DMS79 treated with DMSO at 0.1 percent for 48 hours (cell line): Measurements from ENCODE around the gene MCU.
"Not testable (repeated sequence)": the region's sequence is repeated elsewhere in the genome, so short reads cannot be mapped to it uniquely, and the experiment has no call there.

Experiments used
- DNase-seq: peaks from one replicate; lab custom pipeline; 2025; lab: John Stamatoyannopoulos, UW

Gene MCU

GRCh38 chr10:72687035-72687434 lies 4.9 kb upstream of the MCU start:
- no peak for DNase-seq

- DNase-seq, result no peak
Measured at GRCh38 chr10:72688208-72688651, 3.7 kb upstream of the MCU start.

DNA sequence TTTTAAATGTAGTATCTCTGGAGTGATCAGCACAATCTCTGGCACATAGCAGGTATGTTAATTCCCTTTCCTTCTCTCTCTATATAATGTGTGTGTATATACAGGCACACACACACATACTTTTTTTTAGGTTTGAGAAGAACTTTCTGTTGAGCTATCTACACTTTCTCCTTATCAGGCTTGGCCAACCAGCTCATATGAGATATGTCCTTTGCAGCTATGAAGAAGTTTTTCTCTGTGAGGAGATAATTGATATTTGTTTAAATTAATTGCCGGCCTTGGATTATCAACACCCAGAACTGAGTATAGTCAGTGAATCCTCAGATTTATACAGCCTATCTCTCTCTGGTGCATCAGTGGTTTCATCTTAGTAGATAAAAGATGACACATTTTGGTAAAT lies 2.3 kb upstream of the MCU start:
- no peak for DNase-seq

DNA sequence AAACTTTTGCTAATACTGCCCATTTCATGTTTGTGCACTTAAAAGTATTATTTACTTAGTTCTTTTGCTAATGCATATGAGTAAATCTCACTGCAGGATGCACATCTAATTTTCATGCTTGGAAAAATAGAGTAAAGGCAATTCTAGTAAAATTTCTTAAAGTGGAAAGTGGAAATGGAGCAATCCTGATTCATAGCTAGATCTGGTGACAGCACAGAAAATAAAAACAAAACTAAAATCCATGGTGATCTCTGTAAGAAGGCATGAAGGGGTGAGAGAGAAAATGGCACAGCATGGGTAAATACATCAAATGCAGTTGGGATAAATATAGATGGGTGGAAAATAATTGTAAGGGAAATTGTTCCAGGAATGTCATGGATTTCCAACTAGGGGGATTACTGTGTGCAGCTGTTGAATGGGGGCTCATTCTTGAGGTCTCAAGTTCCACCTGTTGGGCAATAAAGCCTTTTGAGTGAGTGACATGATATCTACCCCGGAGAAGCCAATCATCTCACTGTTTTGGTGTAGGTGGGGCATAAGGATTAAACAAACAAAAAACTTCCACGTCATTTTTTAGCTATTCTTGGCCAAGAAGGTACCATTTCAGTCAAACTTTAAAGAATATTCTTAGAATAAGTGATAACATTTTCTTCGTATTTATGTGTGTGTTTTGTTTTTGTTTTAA lies 1.7 kb upstream of the MCU start:
- no peak for DNase-seq

DNA sequence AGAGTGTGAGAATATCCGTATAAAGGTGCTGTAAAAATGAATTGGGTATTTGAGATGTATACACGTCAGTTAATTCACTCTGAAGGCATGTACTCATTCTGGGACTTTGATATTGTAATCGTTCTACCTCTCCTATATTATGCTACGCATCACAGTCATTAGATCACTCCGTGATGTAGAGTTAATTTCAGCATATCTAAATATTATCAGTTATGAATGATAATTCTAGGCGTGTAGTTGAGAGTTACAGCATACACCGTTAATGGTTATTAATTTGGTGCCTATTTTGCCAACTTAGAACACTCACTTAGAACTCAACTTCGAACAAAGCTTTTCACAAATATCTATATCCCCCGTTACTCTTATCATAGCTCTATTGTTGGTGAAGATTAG lies 477 bp upstream of the MCU start:
- DNase-seq, result no peak

DNA sequence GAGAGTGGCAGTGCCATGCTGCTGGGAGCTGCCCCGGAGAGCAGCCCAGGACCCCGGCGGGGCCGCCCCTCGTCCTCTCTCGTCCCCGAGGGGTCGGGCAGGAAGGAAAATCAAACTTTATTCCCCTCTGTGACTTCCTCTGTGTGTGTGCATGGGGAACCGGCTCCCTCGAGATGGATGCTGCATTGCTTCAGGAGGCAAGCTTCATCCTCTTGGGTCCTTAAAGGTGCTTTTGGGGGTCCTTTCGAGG lies 726 bp downstream of the MCU start:
- DNase-seq, result no peak

DNA sequence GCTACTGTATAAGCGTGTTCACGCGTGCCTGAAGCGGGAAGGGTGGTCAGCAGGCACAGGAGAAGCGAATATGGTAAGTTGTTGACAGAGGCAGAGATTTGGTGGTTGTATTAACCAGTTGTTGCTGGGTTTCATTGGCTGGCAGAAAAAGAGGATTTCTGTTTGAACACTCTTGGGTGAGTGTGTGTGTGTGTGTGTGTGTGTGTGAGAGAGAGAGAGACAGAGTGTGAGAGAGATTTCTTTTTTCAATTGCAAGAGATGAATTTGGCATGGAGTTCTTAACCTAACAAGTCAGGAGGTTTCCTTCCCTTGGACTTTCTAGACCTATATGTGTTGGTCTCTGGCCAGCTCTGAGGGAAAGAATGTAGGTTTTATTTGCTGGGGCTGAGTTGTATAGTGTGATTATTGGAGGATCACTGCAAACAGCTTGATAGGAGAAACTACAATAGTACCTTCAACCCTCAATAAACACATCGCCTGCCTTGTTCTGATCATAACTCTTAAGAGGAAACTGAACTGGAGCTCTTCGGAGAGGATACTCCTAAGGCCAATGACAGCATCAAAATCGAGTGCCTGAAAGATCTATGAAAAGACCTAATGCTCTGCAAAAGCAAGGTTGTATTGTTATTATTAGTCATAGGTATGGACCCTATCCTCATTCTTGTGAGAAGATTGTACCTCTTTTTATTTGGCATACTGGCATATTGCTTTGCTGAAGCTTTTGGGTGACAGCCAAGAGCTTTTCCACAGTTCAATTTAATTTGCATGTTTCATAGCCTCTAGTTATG lies 1.2 kb downstream of the MCU start:
- DNase-seq, result no peak

GRCh38 chr10:72694476-72695369 lies 2.8 kb downstream of the MCU start:
- no peak for DNase-seq

DNA sequence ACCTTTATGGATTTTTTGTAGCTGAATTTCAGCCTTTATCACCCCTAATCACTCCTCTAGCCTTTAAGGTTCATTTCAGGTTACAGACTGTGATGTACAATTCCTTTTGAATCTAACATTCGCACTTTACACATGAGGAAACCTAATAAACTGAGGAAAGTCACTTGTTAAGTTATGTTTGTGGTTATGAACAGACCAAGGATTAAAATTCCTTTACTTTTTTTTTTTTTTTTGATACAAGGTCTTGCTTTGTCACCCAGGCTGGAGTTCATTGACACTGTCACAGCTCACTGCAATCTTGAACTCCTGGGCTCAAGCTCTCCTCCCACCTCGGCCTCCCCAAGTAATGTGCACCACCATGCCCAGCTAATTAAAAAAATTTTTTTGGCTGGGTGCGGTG lies 3.6 kb downstream of the MCU start:
- DNase-seq, result no peak

- no peak for DNase-seq
Measured at GRCh38 chr10:72697716-72698115, 5.8 kb downstream of the MCU start.

GRCh38 chr10:72702465-72702864 lies 10.5 kb downstream of the MCU start:
- DNase-seq, result not testable (repeated sequence)

DNA sequence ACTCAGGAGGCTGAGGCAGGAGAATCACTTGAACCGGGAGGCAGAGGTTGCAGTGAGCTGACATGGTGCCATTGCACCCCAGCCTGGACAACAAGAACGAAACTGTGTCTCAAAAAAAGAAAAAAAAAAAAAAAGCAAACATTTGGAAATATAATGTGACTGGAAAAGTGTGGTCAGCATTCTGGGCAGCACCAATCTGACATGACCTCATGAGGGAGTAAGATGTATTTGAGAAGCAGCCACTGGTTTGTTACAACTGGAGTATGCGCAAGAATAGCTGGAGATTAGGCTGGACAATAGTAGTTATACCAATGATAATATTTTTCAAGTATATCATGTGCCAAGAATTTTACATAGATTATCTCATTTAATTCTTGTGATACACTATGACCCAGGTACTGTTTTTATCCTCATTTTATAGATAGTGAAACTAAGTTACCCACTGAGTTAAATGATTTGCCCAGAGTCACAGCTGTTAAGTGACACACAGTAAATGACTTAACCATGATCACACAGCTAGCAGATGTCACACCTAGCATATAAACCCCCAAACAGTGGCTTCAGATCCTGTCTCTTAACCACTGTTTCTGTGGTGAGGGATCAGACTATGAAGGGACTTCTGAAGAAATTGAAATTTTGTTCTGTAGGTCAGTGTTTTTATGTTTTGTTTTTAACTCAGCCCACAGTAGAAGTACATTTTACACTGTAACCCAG lies 11.1 kb downstream of the MCU start:
- no peak for DNase-seq

DNA sequence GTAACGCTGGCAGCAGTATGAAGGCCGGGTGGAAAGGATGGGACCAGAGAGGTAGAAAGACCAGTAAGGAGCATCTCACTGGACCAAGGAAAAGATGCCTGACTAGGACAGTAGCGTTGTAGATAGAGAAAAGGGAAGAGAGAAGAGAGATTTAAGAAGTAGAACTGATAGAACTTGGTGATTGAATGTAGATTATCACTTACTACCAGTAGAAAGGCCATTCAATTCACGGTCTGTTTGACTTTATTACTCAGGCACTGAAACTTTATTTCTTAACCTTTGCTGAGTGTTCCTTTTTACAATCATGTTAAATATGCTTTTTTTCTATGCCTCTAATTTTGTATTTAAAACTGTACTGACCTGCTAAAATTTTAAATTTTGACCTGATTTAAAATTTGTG lies 12.2 kb downstream of the MCU start:
- no peak for DNase-seq

DNA sequence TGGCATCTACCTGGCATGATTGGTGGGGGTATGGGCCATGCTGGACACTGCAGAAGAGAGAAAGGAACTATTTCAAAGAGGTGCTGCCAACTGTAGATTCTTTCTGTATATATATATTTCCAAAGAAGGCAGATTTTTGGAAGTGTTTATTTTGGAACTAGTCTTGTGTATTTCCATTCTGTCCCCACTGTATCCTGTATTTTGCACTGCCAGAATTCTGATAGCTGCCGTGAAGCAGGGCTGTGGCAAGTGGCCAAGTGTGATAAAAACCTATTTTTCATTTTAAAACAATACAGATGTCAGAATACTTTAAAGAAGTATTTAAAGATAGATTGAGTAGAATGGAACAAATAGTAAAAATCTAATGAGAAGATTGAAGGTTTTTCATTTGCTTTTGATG lies 17.1 kb downstream of the MCU start:
- no peak for DNase-seq

GRCh38 chr10:72712136-72712535 lies 20.2 kb downstream of the MCU start:
- no peak for DNase-seq

DNA sequence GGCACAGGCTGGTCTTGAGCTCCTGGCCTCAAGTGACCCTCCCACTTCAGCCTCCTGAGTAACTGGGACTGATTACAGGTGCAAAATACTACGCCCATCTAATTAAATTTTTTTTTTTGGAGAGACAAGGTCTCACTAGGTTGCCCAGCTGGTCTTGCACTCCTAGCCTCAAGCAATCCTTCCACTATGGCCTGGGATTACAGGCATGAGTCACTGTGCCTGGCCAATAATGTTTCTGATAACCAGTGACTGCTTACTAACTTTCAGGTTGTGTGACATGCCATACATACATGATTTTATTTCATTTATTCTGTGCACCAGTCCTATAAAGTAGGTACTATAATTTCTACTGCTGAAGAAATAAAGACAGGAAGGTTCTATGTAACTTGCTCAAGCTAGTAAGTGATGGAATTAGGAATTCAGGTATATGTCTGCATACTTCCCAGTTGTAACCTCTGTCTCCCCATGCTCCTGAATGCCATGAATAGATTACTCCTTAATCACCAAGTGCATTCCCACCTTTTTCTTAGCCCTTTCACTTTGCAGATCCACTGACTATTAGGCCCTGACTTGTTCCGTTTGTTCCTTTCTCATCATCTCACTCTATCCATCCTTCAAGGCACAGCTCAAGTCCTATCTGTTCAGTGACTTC lies 28.1 kb downstream of the MCU start:
- DNase-seq, result no peak

DNA sequence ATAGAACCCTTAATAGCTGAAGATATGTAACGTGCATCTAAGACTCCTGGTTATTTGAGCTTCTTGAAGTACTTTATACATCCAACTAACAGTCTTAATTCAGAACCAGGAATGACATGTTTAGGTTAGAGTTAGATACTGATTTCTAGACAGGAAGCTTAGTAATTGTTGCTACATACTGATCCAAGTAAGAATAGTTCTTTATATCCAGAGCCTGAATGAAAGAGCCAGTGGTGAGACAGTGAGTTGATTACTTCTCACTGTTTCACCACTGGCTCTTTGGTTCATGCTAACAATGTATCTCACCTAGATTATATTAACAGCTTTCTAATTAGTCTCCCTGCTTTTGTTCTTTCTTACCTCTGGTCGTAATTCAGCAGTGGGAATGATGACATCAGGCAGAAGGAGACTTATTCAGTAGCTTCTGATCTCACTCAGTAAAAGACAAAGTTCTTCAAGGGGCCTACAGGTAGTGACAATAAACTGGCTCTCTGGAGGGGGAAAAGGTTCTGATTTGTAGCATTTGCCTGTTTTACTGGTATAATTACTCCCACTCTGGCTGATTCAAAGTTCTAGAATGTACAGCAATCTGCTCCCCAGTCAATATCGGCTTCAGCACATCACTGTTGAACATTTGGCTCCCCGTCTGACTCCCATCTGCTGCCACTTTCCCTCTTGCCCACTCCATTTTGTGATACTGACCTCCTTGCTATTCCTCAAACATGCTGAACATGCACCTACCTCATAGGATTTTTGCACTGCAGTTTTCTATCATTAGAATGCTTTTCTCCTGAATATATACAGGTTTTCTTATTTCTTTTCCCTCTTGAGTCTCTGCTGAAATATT lies 29.1 kb downstream of the MCU start:
- DNase-seq, result no peak

DNA sequence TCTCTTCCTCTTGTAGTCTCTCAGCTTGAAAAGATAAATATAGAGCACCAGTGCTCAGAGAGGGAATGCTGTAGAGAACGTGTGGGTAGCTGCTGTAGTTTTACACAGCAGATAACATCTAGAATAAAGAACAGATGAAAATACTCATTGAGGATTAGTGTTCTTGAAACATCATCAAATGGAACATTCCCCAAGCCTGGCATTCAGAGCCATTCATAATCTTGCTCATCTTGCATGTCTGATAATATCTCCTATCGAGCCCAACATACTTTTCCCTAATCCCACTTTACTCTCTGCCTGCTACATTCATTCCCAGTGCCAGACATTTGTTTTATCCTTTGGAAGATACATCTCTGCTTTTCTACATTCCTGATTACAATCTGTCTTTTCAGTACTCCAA lies 35.2 kb downstream of the MCU start:
- DNase-seq, result no peak

DNA sequence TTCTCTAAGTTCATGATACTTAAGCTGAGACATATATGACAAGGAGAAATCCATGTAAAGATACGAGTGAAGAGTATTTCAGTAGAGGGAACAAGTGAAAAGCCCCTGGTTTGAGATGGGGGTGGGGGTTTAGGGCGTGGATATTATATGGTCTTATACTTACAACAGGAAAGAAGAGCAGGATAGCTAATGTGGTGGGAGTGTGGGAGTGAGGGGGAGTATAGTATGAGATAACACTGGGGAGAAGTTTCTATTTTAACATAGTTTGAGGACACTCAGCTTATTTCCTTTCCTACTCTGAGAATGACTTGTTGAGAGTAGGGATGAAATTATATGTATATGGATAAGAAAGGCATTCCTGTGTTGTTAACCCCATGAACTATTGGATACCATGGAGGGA lies 36.5 kb downstream of the MCU start:
- no peak for DNase-seq

DNA sequence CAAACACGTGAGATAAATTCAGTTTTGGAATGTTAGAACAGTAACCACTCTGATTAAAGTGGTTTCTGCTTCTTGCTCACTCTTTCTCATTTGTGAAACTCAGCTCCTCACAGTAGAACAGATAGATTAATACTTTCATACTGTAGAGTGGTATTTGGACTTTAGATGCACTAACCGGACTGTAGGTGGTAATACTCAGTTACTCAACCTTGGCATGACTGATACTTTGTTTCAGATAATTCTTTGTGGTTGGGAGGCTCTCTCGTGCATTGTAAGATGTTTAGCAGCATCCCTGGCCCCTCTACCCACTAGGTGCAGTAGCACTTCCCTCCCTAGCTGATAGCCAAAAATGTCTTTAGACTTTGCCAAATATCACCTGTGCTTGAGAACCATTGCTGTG lies 37.6 kb downstream of the MCU start:
- DNase-seq, result no peak

GRCh38 chr10:72730479-72730878 lies 38.5 kb downstream of the MCU start:
- no peak for DNase-seq
